Activated gamma-delta T cell (primary cell): ENCODE data around the gene S1PR1.
"Not testable (repeated sequence)": the region's sequence is repeated elsewhere in the genome, so short reads cannot be mapped to it uniquely, and the experiment has no call there.

ENCODE experiments used
- DNase-seq: peaks from one replicate; lab custom pipeline; 2025; lab: John Stamatoyannopoulos, UW
- total RNA-seq, 2 donors: gene quantifications; one replicate each; lab custom pipeline; 2026; lab: John Stamatoyannopoulos, UW

Gene S1PR1
- 461 to 581 reads per million in 2 donors for total RNA-seq

DNA sequence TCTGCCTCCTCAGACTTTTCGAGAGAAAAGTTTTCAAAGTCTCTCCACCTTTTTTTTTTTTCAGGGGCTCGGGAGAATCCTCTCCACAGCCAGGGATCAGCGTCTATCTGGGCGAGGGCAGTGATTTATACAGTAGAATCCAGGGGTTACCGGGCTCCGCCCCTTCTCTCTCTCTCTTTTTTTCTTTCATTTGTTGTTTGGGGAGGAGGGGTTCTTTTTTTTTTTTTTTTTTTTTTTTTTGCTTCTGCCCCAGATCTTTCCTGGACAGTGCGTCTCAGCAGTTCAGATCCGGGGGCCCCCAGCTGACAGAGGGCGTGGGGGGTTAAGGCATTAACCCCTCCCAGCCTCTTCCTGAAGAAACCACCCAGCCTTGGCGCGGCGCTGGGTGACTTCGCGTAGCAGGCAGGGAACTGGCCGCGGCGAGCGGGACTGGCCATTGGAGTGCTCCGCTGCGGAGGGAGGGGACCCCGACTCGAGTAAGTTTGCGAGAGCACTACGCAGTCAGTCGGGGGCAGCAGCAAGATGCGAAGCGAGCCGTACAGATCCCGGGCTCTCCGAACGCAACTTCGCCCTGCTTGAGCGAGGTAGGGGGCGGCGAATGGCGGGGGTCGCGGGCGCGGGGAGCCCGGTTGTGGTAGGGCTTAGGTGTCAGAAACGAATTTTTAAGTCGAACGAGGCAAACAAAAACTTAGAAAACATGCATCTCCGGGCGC is at the start of gene S1PR1:
Gene S1PR1 (plus strand): TSS at position 504 of the 713 bp plus-strand sequence. CDS start 1,966 bp downstream, outside the sequence.
- DNase-seq: peak; percentile 44

- DNase-seq: no peak
These were observed 49.5 kb upstream of the S1PR1 start for GRCh38 chr1:101187297-101187696.

DNA sequence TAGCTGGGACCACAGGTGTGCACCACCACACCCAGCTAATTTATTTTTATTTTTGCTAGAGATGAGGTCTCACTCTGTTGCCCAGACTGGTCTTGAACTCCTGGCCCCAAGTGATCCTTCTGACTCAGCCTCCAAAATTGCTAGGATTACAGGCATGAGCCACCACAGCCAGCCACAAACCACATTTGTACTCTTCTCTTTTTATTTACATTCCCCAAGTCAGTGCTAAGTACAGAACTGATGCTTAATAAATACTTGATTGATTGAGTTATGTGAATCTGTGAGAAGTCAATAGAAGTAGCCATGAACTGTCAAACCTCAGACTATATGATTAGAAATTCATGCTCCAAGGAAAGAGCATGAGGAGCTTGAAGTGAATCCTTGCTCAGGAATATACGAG is 48.5 kb upstream of the S1PR1 start:
- no peak for DNase-seq

DNA sequence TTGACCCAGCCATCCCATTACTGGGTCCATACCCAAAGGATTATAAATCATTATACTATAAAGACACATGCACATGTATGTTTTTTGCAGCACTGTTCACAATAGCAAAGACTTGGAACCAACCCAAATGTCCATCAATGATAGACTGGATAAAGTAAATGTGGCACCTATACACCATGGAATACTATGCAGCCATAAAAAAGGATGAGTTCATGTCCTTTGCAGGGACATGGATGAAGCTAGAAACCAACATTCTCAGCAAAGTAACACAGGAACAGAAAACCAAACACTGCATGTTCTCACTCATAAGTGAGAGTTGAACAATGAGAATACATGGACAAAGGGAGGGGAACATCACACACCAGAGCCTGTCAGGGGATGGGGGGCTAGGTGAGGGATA is 47.9 kb upstream of the S1PR1 start:
- DNase-seq: not testable (repeated sequence)

DNA sequence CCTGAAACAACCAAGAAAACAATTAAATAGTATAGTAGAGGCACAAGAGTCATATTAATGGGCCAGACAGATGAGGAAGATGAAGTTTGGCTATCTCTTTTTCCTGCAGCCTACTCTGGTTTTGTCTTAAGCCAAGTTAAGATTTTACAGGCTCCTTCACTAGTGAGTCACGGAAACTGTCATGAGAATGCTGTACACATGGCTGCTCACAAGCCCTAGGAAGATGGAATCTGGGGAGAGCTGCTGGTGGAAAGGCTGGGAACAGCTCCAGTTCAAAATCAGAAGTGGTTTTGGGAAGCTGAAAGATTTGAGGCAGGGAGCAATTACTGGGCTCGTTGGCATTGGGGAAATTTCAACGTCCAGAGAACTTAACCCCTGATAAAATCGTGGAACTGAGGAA is 46.4 kb upstream of the S1PR1 start:
- no peak for DNase-seq

- no peak for DNase-seq
These were observed 45.8 kb upstream of the S1PR1 start for GRCh38 chr1:101191049-101191448.

GRCh38 chr1:101193733-101194169 is 43.1 kb upstream of the S1PR1 start:
- no peak for DNase-seq

DNA sequence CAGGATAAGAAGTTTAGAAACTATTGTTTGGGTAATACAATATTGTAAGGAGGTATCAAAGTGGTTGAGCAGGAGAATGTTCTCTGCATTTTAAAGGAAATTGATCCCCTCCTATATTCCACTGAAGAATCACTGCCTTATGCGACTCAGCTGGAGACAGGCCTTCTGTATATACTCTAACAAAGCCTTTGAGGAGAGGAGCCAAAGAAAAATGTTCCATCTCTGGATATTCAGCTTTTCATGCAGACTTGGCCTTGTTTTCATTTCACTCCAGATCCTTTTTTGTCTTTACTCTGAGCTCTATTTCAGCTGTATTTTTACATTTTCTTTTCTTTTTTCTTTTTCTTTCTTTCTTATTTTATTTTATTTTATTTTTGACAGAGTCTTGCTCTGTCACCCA is 42.1 kb upstream of the S1PR1 start:
- no peak for DNase-seq

DNA sequence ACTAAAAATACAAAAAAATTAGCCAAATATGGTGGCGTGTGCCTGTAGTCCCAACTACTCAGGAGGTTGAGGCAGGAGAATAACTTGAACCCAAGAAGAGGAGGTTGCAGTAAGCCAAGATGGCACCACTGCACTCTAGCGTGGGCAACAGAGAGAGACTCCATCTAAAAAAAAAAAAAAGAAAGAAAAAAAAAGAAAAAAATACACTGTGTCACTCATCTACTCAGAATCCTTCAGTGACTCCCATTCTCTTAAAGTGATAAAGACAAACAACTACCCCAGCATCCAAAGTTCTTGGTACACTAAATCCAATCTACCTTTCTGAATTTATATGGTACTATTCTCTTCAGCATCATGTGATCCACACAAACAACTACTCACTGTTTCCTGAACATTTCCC is 40.2 kb upstream of the S1PR1 start:
- no peak for DNase-seq

DNA sequence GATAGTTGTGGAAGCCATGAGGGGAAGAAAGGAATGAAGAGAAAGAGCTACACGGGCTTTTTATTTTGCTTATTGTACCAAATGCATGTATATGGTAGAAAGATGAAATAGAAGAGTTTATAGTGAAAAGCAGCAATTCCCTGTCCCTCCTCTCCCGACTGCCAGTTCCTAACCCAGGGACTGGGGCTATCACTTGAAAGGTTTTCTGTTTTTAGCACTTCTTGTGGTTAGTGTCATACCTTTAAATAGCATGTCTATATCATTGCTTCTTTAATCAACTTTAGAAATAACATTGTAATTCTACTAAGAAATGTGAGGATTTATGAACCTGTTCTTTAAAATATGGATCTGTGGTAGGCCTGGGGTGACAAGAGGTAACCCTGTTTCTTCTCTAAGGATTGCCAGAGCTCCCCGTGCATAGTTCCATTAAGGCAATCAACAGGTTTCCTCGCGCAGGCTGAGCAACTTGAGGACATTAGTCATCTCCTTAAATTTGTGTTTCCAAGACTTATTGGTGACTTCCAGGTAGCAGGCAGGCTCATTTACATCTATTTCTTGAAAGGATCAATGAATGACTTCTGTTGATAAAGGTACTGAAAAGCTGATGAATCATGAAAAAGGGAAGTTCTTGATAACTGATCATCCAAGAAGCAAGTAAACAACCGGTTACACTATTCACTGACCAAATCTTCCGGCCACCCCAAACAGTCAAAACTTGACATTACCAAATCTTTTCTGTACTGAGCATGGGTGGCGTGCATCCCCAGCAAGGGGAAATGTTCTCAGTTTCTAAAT is 37.8 kb upstream of the S1PR1 start:
- no peak for DNase-seq

- no peak for DNase-seq
These were observed 37.2 kb upstream of the S1PR1 start for GRCh38 chr1:101199637-101199982.

DNA sequence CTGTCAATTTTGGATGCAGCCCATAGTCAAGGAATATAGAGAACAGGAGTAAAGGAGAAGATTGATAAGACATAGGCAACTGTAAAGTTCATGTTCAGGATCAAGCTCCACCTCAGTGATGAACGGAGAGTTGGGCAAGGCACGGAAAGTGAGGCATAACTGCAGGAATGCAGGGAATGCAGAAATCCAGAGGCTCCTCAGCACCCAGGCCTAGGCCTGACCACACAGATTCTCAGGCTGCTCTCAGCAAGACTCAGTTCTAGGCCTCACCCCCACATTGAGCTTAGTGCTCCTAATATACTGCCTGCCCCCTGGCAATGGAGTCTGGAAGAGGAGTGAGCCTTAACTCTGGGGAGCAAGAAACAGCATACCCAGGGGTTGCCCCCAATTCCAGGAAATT is 36.3 kb upstream of the S1PR1 start:
- no peak for DNase-seq

DNA sequence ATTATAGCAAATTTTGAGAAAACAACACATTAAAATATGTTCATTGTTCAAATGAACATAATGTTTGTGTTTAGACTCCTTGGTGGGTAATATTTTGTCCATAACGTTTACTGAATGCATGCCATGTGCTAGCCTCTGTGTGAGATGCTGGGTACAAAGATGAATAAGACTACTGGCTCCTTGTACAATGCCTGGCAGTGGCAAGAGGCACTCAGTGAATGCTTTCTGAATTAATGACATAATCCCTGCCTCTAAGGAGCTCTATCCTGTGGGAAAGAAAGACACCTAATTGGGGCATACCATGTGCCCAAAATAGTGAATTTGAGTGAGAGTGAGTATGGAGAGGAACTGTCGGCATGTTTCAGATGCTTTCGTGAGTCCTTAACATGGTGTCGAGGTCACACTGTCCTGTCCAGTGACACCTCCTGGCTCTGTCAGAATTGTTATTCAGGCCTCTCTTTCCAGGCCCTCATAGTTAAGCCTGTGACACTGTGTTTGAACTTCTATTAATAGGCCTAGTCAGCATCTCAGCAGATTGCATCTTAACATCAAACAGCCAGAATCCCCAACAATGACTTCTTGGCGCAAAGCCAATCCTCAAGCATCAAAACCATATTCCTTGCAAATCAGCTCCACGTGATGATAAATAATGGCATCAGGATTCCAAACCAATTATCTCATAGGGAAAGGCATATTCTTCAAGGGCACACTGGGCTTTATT is 32.8 kb upstream of the S1PR1 start:
- DNase-seq: no peak

DNA sequence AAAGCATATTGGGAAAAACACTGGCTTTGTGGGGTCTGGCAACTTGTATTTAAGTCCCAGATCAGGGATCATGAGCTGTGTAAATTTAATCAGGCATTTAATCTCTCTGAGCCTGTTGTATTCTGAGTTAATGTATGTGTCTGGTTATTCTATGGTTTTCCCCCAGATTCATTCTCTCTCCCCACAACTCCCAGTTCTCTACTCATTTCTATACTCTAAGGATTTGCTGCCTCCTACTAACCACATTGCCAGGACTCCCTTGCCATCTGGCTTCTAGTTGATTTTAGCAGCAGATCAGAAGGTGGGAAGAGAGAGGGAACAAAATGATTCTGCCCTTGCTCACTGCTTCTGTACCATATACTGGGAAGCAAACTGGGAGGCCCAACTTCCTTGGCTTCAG is 31.4 kb upstream of the S1PR1 start:
- DNase-seq: no peak

DNA sequence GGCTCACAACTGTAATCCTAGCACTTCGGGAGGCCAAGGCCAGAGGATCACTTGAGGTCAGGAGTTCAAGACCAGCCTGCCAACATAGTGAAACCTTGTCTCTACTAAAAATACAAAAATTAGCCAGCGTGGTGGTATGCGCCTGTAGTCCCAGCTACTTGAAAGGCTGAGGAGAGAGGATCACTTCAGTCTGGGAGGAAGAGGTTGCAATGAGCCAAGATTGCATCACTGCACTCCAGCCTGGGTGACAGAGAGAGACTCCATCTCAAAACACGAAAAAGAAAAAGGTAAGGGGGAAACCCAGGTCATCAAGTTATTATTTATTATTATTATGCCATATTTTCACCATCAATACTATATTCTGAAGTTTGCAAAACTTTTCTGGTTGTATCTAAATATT is 30.7 kb upstream of the S1PR1 start:
- not testable (repeated sequence) for DNase-seq

GRCh38 chr1:101207271-101207670 is 29.5 kb upstream of the S1PR1 start:
- DNase-seq: not testable (repeated sequence)

DNA sequence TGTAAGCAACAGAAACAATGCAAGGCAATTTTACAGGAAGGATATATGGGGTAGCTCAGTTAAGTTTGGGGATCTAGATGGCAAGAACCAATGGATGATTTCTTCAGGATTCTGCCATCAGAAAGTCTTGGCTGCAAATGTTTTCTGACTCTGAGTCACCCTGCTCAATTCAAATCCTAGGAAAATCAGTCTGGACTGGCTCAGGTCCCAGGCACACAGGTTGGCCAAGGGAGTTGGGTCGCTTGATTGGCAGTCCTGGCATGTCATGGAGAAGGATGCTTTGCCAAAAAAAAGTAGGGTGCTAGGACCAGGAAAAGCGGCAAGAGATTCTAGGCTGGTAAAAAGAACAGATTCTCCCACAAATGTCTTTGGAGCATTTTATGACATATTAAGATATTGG is 28.9 kb upstream of the S1PR1 start:
- no peak for DNase-seq

GRCh38 chr1:101215363-101216011 is 21.3 kb upstream of the S1PR1 start:
- DNase-seq: no peak

- DNase-seq: no peak
These were observed 20.2 kb upstream of the S1PR1 start for GRCh38 chr1:101216623-101217022.

GRCh38 chr1:101217148-101217547 is 19.7 kb upstream of the S1PR1 start:
- no peak for DNase-seq

DNA sequence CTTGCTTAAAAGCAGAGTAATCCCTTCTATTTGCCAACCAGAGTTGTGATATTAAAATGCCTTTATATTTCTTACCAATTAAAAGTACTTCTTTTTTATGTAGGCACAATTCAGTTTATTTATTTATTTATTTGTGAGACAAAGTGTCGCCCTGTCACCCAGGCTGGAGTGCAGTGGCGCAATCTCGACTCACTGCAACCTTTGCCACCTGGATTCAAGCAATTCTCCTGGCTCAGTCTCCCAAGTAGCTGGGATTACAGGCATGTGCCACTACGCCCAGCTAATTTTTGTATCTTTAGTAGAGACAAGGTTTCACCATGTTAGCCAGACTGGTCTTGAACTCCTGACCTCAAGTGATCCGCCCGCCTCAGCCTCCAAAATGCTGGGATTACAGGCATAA is 17.9 kb upstream of the S1PR1 start:
- not testable (repeated sequence) for DNase-seq
